SK-N-SH (cell line): Measurements from ENCODE around the gene UBR1. TPM values are rescaled to one million over a fixed set of nuclear protein-coding genes. Genes with fewer than 3 reads are reported as not detected.

Experiments used
- CTCF ChIA-PET: fragments of 300-600, 350-600 bp; formaldehyde crosslinking; extraction: SDS; loops from one replicate; lab custom pipeline; 2021; lab: Yijun Ruan, JAX
- POLR2A ChIA-PET: fragments of 350-600 bp; sonication (Branson Sonifier 250); formaldehyde crosslinking; extraction: SDS; loops from one replicate; lab custom pipeline; 2020; ENCODE audit warnings: antibody characterized with exemption, inconsistent platforms; lab: Yijun Ruan, JAX
- DNase-seq: peaks from one replicate; pipeline ENCODE4 v3.0.0; 2012
- H2AFZ ChIP-seq: fragments of 200-600 bp; sonication (generic); 2 replicates; pipeline ENCODE4 v1.8.1; 2016; ENCODE audit warnings: antibody characterized with exemption, mild to moderate bottlenecking, low read depth
- H3F3A ChIP-seq: fragments of 200-600 bp; sonication (generic); replicated peaks from 2 replicates; pipeline ENCODE3; 2016; ENCODE audit warnings: antibody characterized with exemption, mild to moderate bottlenecking; ENCODE audit not compliant: insufficient read depth
- H3K27ac ChIP-seq, 2 experiments: fragments of 200-500 bp in 1 of 2; fragments of 200-600 bp in 1 of 2; sonication (Bioruptor generic) in 1 of 2; sonication (generic), shearing (Covaris generic) in 1 of 2; 2 replicates each; pipeline versions ENCODE4 v1.5.1 to v1.6.1; 2014 to 2016; ENCODE audit warnings: low read depth in 2 of 2, inconsistent platforms in 1 of 2, low read length in 1 of 2, mild to moderate bottlenecking in 1 of 2, mixed read lengths in 1 of 2
- H3K27me3 ChIP-seq: fragments of 200-600 bp; sonication (generic), shearing (Covaris generic); 2 replicates; pipeline ENCODE4 v1.6.1; 2016; ENCODE audit warnings: mixed run types; ENCODE audit not compliant: insufficient read depth
- H3K36me3 ChIP-seq, 2 experiments: fragments of 200-500 bp in 1 of 2; fragments of 200-600 bp in 1 of 2; sonication (Bioruptor generic) in 1 of 2; sonication (generic) in 1 of 2; replicated peaks in 1 of 2; 2 replicates each; pipeline versions ENCODE3 to v1.5.1; 2014 to 2016; ENCODE audit warnings: low read length in 1 of 2, mild to moderate bottlenecking in 1 of 2; ENCODE audit not compliant: insufficient read depth in 2 of 2, control insufficient read depth in 1 of 2
- H3K4me1 ChIP-seq, 2 experiments: fragments of 200-500 bp in 1 of 2; fragments of 200-600 bp in 1 of 2; sonication (Bioruptor generic) in 1 of 2; sonication (generic), shearing (Covaris generic) in 1 of 2; 2 replicates each; pipeline versions ENCODE4 v1.5.1 to v1.6.1; 2014 to 2016; ENCODE audit warnings: low read depth in 1 of 2, low read length in 1 of 2, mixed run types in 1 of 2; ENCODE audit not compliant: insufficient read depth in 2 of 2, control insufficient read depth in 1 of 2
- H3K4me2 ChIP-seq: fragments of 200-600 bp; sonication (generic), shearing (Covaris generic); 2 replicates; pipeline ENCODE4 v1.6.1; 2017; ENCODE audit warnings: mixed run types
- H3K4me3 ChIP-seq, 2 experiments: fragments of 200-500 bp in 1 of 2; fragments of 200-600 bp in 1 of 2; sonication (Bioruptor generic) in 1 of 2; sonication (generic), shearing (Covaris generic) in 1 of 2; 2 replicates each; pipeline versions ENCODE4 v1.5.1 to v1.8.1; 2014 to 2016; ENCODE audit warnings: low read depth in 2 of 2, inconsistent platforms in 1 of 2, low read length in 1 of 2, mild to moderate bottlenecking in 1 of 2, mixed read lengths in 1 of 2, moderate library complexity in 1 of 2
- H3K79me2 ChIP-seq: fragments of 200-600 bp; sonication (generic); 2 replicates; pipeline ENCODE4 v1.8.1; 2017; ENCODE audit warnings: mild to moderate bottlenecking; ENCODE audit not compliant: insufficient read depth
- H3K9ac ChIP-seq: fragments of 200-600 bp; sonication (generic); 2 replicates; pipeline ENCODE4 v1.6.1; 2017; ENCODE audit warnings: mixed run types
- H3K9me2 ChIP-seq: fragments of 200-600 bp; sonication (generic); 2 replicates; pipeline ENCODE4 v1.6.1; 2017; ENCODE audit warnings: mixed run types
- H3K9me3 ChIP-seq: fragments of 200-600 bp; sonication (generic); 2 replicates; pipeline ENCODE4 v1.6.1; 2017; ENCODE audit warnings: mixed run types, mild to moderate bottlenecking, moderate library complexity
- H4K20me1 ChIP-seq: fragments of 200-600 bp; sonication (generic); 2 replicates; pipeline ENCODE4 v1.6.1; 2017; ENCODE audit warnings: mild to moderate bottlenecking, mixed run types; ENCODE audit not compliant: insufficient read depth
- CTCF ChIP-seq: fragments of 200-600 bp; sonication (generic); IDR thresholded peaks from 2 replicates; pipeline ENCODE4 v1.6.1; 2017; ENCODE audit warnings: antibody characterized with exemption, mild to moderate bottlenecking, moderate library complexity
- ELF1 ChIP-seq: IDR thresholded peaks from 2 replicates; pipeline ENCODE4 v1.4.0; 2012
- JUND ChIP-seq: IDR thresholded peaks from 2 replicates; pipeline ENCODE4 v1.4.0; 2012
- MAX ChIP-seq: IDR thresholded peaks from 2 replicates; pipeline ENCODE4 v1.4.0; 2012; ENCODE audit warnings: low read depth
- POLR2AphosphoS5 ChIP-seq: IDR thresholded peaks from 2 replicates; pipeline ENCODE4 v1.6.1; 2012; ENCODE audit warnings: low read depth, low read length
- RAD21 ChIP-seq: IDR thresholded peaks from 2 replicates; pipeline ENCODE4 v1.6.1; 2012; ENCODE audit warnings: mild to moderate bottlenecking, low read length
- REST ChIP-seq: IDR thresholded peaks from 2 replicates; pipeline ENCODE4 v1.6.1; 2012; ENCODE audit warnings: mild to moderate bottlenecking, low read depth, low read length, moderate library complexity
- RFX5 ChIP-seq: IDR thresholded peaks from 2 replicates; pipeline ENCODE4 v1.6.1; 2012; ENCODE audit warnings: mild to moderate bottlenecking, improper control_type of control experiment, low read length
- SIN3A ChIP-seq: IDR thresholded peaks from 2 replicates; pipeline ENCODE4 v1.6.1; 2012; ENCODE audit warnings: low read depth, mild to moderate bottlenecking, low read length, moderate library complexity, borderline replicate concordance
- TCF12 ChIP-seq: IDR thresholded peaks from 2 replicates; pipeline ENCODE4 v1.4.0; 2012
- TEAD4 ChIP-seq: IDR thresholded peaks from 2 replicates; pipeline ENCODE4 v1.4.0; 2012; ENCODE audit warnings: mild to moderate bottlenecking, borderline replicate concordance; ENCODE audit not compliant: insufficient read depth
- USF2 ChIP-seq: fragments of 150-350 bp; IDR thresholded peaks from 2 replicates; pipeline ENCODE4 v1.6.1; 2017; ENCODE audit warnings: antibody characterized with exemption, low read length, low read depth, borderline replicate concordance
- YY1 ChIP-seq: IDR thresholded peaks from 2 replicates; pipeline ENCODE4 v1.4.0; 2012; ENCODE audit warnings: low read depth, mild to moderate bottlenecking
- ZBTB33 ChIP-seq: IDR thresholded peaks from 2 replicates; pipeline ENCODE4 v1.4.0; 2012; ENCODE audit warnings: low read depth, borderline replicate concordance
- WGBS: methylation state at CpG from one replicate; pipeline ENCODE4 v1.1.6; 2017; ENCODE audit warnings: low lambda C conversion rate; 5-methylcytosine and 5-hydroxymethylcytosine counted together
- polyA plus RNA-seq, 3 experiments: library from polyadenylated mRNA; depleted of rRNA; stranded (reverse); fragments of >200 nt; gene quantifications; 2 replicates each; pipeline ENCODE4 v1.2.3, GENCODE V29; 2012

UBR1 gene
- polyA plus RNA-seq, 1 of the 3 experiments (the other 2 are of a cell fraction), result 3.7 TPM

- 98% methylated on average over 6 of the region's 6 CpGs for WGBS
- Histone ChIP-seq H3K27ac (no peak overlapping the region), H3K9me2 (no peaks in the 10 kb centered on the region), H3K36me3 (peaks cover 9 to 11% of the 10 kb centered on the region in 2 experiments), H3K9ac (no peak overlapping the region), H3F3A (no peaks in the 10 kb centered on the region), H3K79me2 (peaks cover 88% of the 10 kb centered on the region), H3K27me3 (no peaks in the 10 kb centered on the region), H3K9me3 (no peaks in the 10 kb centered on the region), H3K4me3 (no peak overlapping the region), H3K4me1 (no peaks in the 10 kb centered on the region; a peak in 1 of 4 replicates), H4K20me1 (peaks cover 5% of the 10 kb centered on the region; the same call in 1 of the 2 replicates), H2AFZ (no peak overlapping the region), H3K4me2 (no peak overlapping the region)
- TF ChIP-seq JUND (no peak), POLR2AphosphoS5 (no peak), ZBTB33 (no peak), ELF1 (no peak), REST (no peak), RAD21 (no peak), TEAD4 (no peak), USF2 (no peak)
- POLR2A ChIA-PET, result interaction anchor here (0.7 kb wide), 1 partner anchor 189 kb away, joined by 4 read pairs; no protein-coding TSS in a partner anchor
- DNase-seq, result no peak
- CTCF ChIA-PET, result no interaction called here
These were observed 9.4 kb downstream of the UBR1 start for GRCh38 chr15:43096411-43096810.

- peaks cover 88% of the 10 kb centered on the region for H3K79me2 ChIP-seq
- peaks cover 5% of the 10 kb centered on the region; the same call in 1 of the 2 replicates for H4K20me1 ChIP-seq
- no peaks in the 10 kb centered on the region for H3K9me3 ChIP-seq
- H3F3A ChIP-seq, result no peaks in the 10 kb centered on the region
- H3K27me3 ChIP-seq, result no peaks in the 10 kb centered on the region
- H3K4me2 ChIP-seq, result no peak overlapping the region
- H3K4me1 ChIP-seq, result no peaks in the 10 kb centered on the region; a peak in 1 of 4 replicates
- ChIA-PET CTCF (no interaction called here), POLR2A (interaction anchor here (0.7 kb wide), 1 partner anchor 190 kb away, joined by 4 read pairs; no protein-coding TSS in a partner anchor)
- WGBS, result 94% methylated on average over 8 of the region's 8 CpGs
- H3K27ac ChIP-seq, result no peak overlapping the region
- no peak overlapping the region for H2AFZ ChIP-seq
- H3K4me3 ChIP-seq, result no peak overlapping the region
- no peak overlapping the region for H3K9ac ChIP-seq
- peaks cover 9 to 15% of the 10 kb centered on the region in 2 experiments for H3K36me3 ChIP-seq
- no peaks in the 10 kb centered on the region for H3K9me2 ChIP-seq
- no peak for DNase-seq
- TF ChIP-seq ZBTB33, result no peak
- TF ChIP-seq YY1, result no peak
- TF ChIP-seq SIN3A, result no peak
- TF ChIP-seq MAX, result no peak
- no peak for TF ChIP-seq CTCF
- TF ChIP-seq TCF12, result no peak
- TF ChIP-seq RFX5, result no peak
These were observed 10.0 kb downstream of the UBR1 start for GRCh38 chr15:43095708-43096347.
